HL-60 (cell line): ENCODE results near the gene FAM149A.
A peak's percentile ranks its signal among the peaks of the same experiment; 100 is the strongest.

Experiments used
- DNase-seq, 2 experiments: peaks; one replicate each; pipeline ENCODE4 v3.0.0-alpha.2; 2010 to 2020; ENCODE audit warnings: low read depth in 1 of 2, low spot score in 1 of 2
- H3K27ac ChIP-seq: fragments of 250-450 bp; sonication (Bioruptor Pico); replicated peaks from 2 replicates; pipeline ENCODE4 v1.5.1; 2020; ENCODE audit warnings: mild to moderate bottlenecking, moderate library complexity
- H3K27me3 ChIP-seq: fragments of 250-450 bp; sonication (Bioruptor Pico); 2 replicates; pipeline ENCODE4 v1.5.1; 2021; ENCODE audit warnings: mild to moderate bottlenecking, moderate library complexity; ENCODE audit not compliant: insufficient read depth, poor library complexity, severe bottlenecking
- H3K4me3 ChIP-seq: replicated peaks from 2 replicates; pipeline ENCODE4 v1.5.1; 2011; ENCODE audit warnings: mild to moderate bottlenecking, control low read depth, low read length; ENCODE audit not compliant: insufficient read depth
- CTCF ChIP-seq: IDR thresholded peaks from one replicate; pipeline ENCODE4 v1.5.1; 2011; ENCODE audit warnings: low read length, control low read depth, inconsistent platforms; ENCODE audit not compliant: insufficient read depth
- GABPA ChIP-seq: IDR thresholded peaks from 2 replicates; pipeline ENCODE4 v1.6.1; 2012; ENCODE audit warnings: low read depth
- POLR2AphosphoS5 ChIP-seq: IDR thresholded peaks from 2 replicates; pipeline ENCODE4 v1.6.1; 2012; ENCODE audit warnings: low read depth
- REST ChIP-seq: IDR thresholded peaks from 2 replicates; pipeline ENCODE4 v1.6.1; 2012; ENCODE audit warnings: low read depth; ENCODE audit not compliant: insufficient replicate concordance
- SPI1 ChIP-seq: IDR thresholded peaks from 2 replicates; pipeline ENCODE4 v1.6.1; 2012; ENCODE audit warnings: low read depth, mild to moderate bottlenecking, borderline replicate concordance

FAM149A gene

DNA sequence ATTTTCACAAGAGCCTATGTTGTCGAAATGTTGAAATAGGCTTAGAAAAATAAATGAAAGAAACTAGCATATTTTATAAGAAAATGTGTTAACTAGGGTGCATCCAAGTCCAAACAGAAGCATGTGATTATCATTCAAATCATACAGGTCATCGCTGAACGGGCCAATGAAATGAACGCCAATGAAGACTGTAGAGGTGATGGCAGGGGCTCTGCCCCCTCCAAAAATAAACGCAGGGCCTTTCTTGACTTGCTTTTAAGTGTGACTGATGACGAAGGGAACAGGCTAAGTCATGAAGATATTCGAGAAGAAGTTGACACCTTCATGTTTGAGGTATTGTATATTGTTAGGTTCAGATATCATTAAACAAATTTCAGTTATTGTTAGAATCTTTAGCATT lies 96.5 kb downstream of the FAM149A start:
- H3K4me3 ChIP-seq: no peak overlapping the region
- H3K27ac ChIP-seq: no peak overlapping the region
- no peak for TF ChIP-seq POLR2AphosphoS5
- no peak for TF ChIP-seq REST
- TF ChIP-seq GABPA: no peak
- no peak for TF ChIP-seq SPI1
- no peak for TF ChIP-seq CTCF
- no peak for DNase-seq
- no peaks in the 10 kb centered on the region for H3K27me3 ChIP-seq

DNA sequence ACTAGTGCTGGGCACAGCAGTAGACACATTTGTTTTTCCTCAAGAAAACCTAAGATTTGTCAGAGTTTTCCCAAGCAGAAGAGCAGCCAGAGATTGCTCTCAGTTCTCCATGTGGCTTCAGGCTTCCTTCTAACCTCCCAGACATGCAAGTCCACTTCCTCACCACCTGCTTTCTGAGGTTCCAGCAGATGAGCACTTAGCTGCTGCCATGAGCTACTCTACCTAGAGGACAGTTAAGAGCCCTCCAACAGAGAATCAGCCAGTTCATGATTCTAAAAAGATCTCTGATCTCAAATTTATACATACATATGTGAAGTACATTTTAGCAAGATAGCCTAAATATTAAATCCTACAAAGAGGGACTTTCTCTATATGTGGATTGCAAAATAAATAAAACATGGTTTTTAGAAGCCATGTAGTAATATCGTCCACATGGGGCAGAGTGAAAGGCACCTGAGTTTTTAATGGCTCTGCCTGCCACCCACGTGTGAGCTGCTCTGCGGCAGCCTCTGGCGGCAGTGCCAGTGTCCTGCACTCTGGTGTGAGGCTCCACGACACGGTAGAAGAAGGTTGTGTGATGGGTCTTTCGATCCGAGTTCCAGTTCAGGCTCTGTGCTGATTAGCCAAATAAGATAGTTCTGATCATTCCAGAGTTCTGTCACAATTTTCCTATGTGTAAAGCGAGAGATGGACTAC lies 97.2 kb downstream of the FAM149A start:
- Histone ChIP-seq H3K27ac (no peak overlapping the region), H3K4me3 (no peak overlapping the region), H3K27me3 (no peaks in the 10 kb centered on the region)
- peak; percentile 31 to 66 for DNase-seq
- TF ChIP-seq SPI1 (peak; percentile 21; the same call in 1 of the 2 replicates), POLR2AphosphoS5 (no peak), REST (no peak), CTCF (peak; percentile 97), GABPA (no peak)

GRCh38 chr4:186202490-186203140 lies 98.1 kb downstream of the FAM149A start:
- no peak for TF ChIP-seq REST
- no peak for TF ChIP-seq CTCF
- TF ChIP-seq SPI1: no peak
- no peak for TF ChIP-seq POLR2AphosphoS5
- no peak for TF ChIP-seq GABPA
- H3K27ac ChIP-seq: no peak overlapping the region

More at GRCh38 chr4:186202490-186203140, 98.1 kb downstream of the FAM149A start:
- DNase-seq: no peak
- no peaks in the 10 kb centered on the region for H3K27me3 ChIP-seq
- H3K4me3 ChIP-seq: no peak overlapping the region
